Measurements from ENCODE around the gene LHFPL6. TPM values are rescaled to one million over a fixed set of nuclear protein-coding genes. Genes with fewer than 3 reads are reported as not detected.

The LHFPL6 gene
- total RNA-seq, 1 donor from 2014 or later = 37.7 TPM

DNA sequence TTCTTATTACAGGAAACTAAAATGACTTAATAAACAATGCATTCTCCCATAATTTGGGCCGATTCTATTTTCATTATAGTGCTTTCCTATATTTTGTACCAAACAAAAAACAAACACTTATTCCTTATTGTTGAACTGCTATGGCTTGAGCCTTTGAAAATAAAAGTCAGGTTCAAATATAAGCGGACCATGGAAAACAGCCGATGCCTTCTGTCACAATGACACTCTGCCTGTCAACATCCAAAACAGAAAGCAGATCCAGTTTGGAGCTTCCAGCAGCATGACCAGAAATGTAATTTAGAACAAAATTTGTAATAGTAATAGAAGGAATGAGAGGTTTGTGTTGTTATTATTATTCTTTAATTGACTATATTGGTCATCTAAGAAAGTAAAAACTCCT is 194.5 kb downstream of the LHFPL6 start:
- H3K4me1 Mint-ChIP-seq = peaks cover 79% of the 10 kb centered on the region
- no peaks in the 10 kb centered on the region for H3K27me3 Mint-ChIP-seq (ENCODE audit: low read depth)
- peak overlapping the region; percentile 21 for H3K27ac Mint-ChIP-seq (ENCODE audit: unreplicated experiment)
- TF ChIP-seq CTCF (conservative IDR thresholded peaks at IDR 0.05) = no peak
- H3K4me3 Mint-ChIP-seq = no peak overlapping the region
- H3K36me3 Mint-ChIP-seq (ENCODE audit: low read depth) = no peaks in the 10 kb centered on the region
- no peaks in the 10 kb centered on the region for H3K9me3 Mint-ChIP-seq
- no peak for DNase-seq (ENCODE audit: low read depth, low spot score)

- Mint-ChIP-seq H3K9me3 (no peaks in the 10 kb centered on the region), H3K4me3 (no peak overlapping the region), H3K27ac (ENCODE audit: unreplicated experiment) (no peak overlapping the region), H3K27me3 (ENCODE audit: low read depth) (no peaks in the 10 kb centered on the region), H3K36me3 (ENCODE audit: low read depth) (no peaks in the 10 kb centered on the region), H3K4me1 (peaks cover 86% of the 10 kb centered on the region)
- no peak for DNase-seq (ENCODE audit: low read depth, low spot score)
- no peak for TF ChIP-seq CTCF (conservative IDR thresholded peaks at IDR 0.05)
These were observed 195.2 kb downstream of the LHFPL6 start for GRCh38 chr13:39407786-39408185.

- Mint-ChIP-seq H3K36me3 (ENCODE audit: low read depth) (no peaks in the 10 kb centered on the region), H3K4me3 (peak overlapping the region; percentile 34), H3K9me3 (no peaks in the 10 kb centered on the region), H3K27me3 (ENCODE audit: low read depth) (no peaks in the 10 kb centered on the region), H3K4me1 (peaks cover 89% of the 10 kb centered on the region), H3K27ac (ENCODE audit: unreplicated experiment) (no peak overlapping the region)
- no peak for DNase-seq (ENCODE audit: low read depth, low spot score)
- TF ChIP-seq CTCF (conservative IDR thresholded peaks at IDR 0.05) = no peak
These were observed 195.9 kb downstream of the LHFPL6 start for GRCh38 chr13:39407138-39407537.

- H3K36me3 Mint-ChIP-seq (ENCODE audit: low read depth) = no peaks in the 10 kb centered on the region
- TF ChIP-seq CTCF (conservative IDR thresholded peaks at IDR 0.05) = peak; percentile 55
- no peak overlapping the region for H3K4me3 Mint-ChIP-seq
- H3K9me3 Mint-ChIP-seq = no peaks in the 10 kb centered on the region
- H3K27me3 Mint-ChIP-seq (ENCODE audit: low read depth) = no peaks in the 10 kb centered on the region
- H3K4me1 Mint-ChIP-seq = peaks cover 86% of the 10 kb centered on the region
- H3K27ac Mint-ChIP-seq (ENCODE audit: unreplicated experiment) = no peak overlapping the region
- no peak for DNase-seq (ENCODE audit: low read depth, low spot score)
These were observed 196.3 kb downstream of the LHFPL6 start for GRCh38 chr13:39406688-39407087.

DNA sequence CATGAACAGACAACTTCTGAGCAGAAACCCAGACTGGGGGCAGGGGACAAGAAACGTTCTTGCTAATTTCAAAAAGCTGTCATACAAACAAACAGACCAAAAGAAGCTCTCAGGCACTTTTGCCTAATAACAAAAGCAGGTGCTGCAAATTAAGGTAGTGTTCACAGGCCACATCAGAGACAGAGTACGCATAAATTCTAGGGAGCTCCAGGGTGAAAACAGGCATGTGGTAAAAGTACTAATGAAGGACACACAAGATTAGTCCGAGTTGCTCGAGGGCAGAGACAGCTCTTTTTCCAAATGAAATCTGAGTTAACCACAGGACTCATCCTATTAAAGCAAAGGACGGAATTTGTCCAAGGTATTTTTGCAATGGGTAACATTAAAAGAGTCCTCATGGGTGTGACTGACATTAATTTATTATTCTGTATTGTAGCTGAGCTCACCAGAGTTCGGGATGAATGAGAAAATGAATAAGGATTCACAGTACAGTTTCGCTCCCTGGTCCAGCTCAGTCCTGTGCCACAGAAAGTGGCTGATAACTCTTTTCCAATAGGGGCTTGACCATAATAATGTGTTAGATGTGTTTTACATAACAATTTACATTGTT is 197.3 kb downstream of the LHFPL6 start:
- TF ChIP-seq CTCF (conservative IDR thresholded peaks at IDR 0.05) = no peak
- Mint-ChIP-seq H3K9me3 (peaks cover 1% of the 10 kb centered on the region), H3K36me3 (ENCODE audit: low read depth) (peaks cover 1% of the 10 kb centered on the region), H3K27me3 (ENCODE audit: low read depth) (no peaks in the 10 kb centered on the region), H3K4me1 (peaks cover 85% of the 10 kb centered on the region), H3K27ac (ENCODE audit: unreplicated experiment) (peak overlapping the region; percentile 28), H3K4me3 (peak overlapping the region; percentile 0)
- no peak for DNase-seq (ENCODE audit: low read depth, low spot score)

All from neural crest cell (in vitro differentiated cells).